ENCODE results near the gene LMBRD2.

LMBRD2 gene

GRCh38 chr5:36078430-36078829 is 73.3 kb downstream of the LMBRD2 start:
- ChIA-PET CTCF (interaction anchor here (0.5 to 1.7 kb wide), 16 partner anchors 8 to 617 kb away, joined by 3 to 13 read pairs (median 4); partner anchors contain the start of genes LMBRD2, RANBP3L and UGT3A2), POLR2A (interaction anchor here (1.0 kb wide), 1 partner anchor 74 kb away, joined by 4 read pairs; the partner anchor contains the start of genes LMBRD2 and SKP2)
- TF ChIP-seq LEF1 (IDR thresholded peaks at IDR 0.05; ENCODE audit: borderline replicate concordance) (no peak), SP1 (IDR thresholded peaks at IDR 0.05) (no peak), SUZ12 (IDR thresholded peaks at IDR 0.05) (no peak), L3MBTL2 (conservative IDR thresholded peaks at IDR 0.05) (no peak), ELF4 (IDR thresholded peaks at IDR 0.05) (no peak), FOXM1 (IDR thresholded peaks at IDR 0.05; ENCODE audit: borderline replicate concordance) (no peak), FOXA1 (IDR thresholded peaks at IDR 0.05) (no peak), TARDBP (IDR thresholded peaks at IDR 0.05) (no peak), ZNF384 (IDR thresholded peaks at IDR 0.05) (no peak), NFRKB (IDR thresholded peaks at IDR 0.05) (no peak), FOXK2 (IDR thresholded peaks at IDR 0.05) (no peak), ARNT (IDR thresholded peaks at IDR 0.05) (no peak), HDGF (IDR thresholded peaks at IDR 0.05; ENCODE audit: borderline replicate concordance) (no peak)
- TF ChIP-seq, protein P1, sequence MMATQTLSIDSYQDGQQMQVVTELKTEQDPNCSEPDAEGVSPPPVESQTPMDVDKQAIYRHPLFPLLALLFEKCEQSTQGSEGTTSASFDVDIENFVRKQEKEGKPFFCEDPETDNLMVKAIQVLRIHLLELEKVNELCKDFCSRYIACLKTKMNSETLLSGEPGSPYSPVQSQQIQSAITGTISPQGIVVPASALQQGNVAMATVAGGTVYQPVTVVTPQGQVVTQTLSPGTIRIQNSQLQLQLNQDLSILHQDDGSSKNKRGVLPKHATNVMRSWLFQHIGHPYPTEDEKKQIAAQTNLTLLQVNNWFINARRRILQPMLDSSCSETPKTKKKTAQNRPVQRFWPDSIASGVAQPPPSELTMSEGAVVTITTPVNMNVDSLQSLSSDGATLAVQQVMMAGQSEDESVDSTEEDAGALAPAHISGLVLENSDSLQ (IDR thresholded peaks at IDR 0.05), result no peak
- no peak for DNase-seq (ENCODE audit: extremely low spot score)

DNA sequence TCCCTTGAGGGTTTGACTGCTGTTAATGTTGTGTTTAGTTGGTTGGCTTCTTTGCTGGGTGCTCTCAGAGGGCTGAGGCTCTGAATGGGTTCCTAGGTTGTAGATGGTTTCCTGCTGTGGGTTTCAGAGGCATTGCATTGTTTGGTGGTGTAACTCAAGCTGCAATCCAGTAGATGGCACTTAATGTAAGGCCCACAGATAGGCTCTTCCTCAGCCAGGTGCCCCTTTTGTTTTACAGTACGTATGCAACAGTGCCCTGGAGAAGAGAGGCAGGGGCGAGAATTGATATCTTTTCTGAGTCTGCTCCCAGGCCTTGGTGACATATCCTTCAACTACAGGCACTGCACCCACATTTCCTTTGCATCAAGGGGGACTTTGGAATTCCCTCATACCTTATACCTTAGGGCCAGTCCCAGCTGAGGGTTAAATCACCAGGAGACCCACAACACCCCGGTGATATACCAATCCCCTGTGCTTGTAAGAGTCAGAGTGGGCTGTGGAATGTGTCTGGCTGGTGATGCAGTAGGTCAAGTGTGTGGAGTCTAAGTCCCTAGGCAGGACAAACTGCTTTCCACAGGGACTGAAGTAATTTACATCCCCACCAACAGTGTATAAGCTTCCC is 78.0 kb downstream of the LMBRD2 start:
- TF ChIP-seq FOXA1 (IDR thresholded peaks at IDR 0.05), result no peak
- CTCF ChIA-PET, result interaction anchor here (1.2 kb wide), 1 partner anchor 232 kb away, joined by 3 read pairs; no protein-coding TSS in a partner anchor
- peak; percentile 17 for DNase-seq (ENCODE audit: extremely low spot score)
- POLR2A ChIA-PET, result no interaction called here

GRCh38 chr5:36070687-36071571 is 80.8 kb downstream of the LMBRD2 start:
- POLR2A ChIA-PET, result interaction anchor here (1.7 kb wide), 1 partner anchor 80 kb away, joined by 3 read pairs; the partner anchor contains the start of gene LMBRD2
- TF ChIP-seq L3MBTL2 (conservative IDR thresholded peaks at IDR 0.05), result no peak
- TF ChIP-seq BHLHE40 (IDR thresholded peaks at IDR 0.05; ENCODE audit: borderline replicate concordance), result no peak
- TF ChIP-seq TARDBP (IDR thresholded peaks at IDR 0.05), result no peak
- TF ChIP-seq FOXM1 (IDR thresholded peaks at IDR 0.05; ENCODE audit: borderline replicate concordance), result no peak
- TF ChIP-seq, protein P1 (IDR thresholded peaks at IDR 0.05), result no peak
- no peak for TF ChIP-seq SUZ12 (IDR thresholded peaks at IDR 0.05)
- TF ChIP-seq FOXK2 (IDR thresholded peaks at IDR 0.05), result no peak
- TF ChIP-seq ELF4 (IDR thresholded peaks at IDR 0.05), result no peak
- no peak for TF ChIP-seq CTBP1 (IDR thresholded peaks at IDR 0.05; ENCODE audit: borderline replicate concordance)
- TF ChIP-seq LEF1 (IDR thresholded peaks at IDR 0.05; ENCODE audit: borderline replicate concordance), result no peak
- TF ChIP-seq FOXA1 (IDR thresholded peaks at IDR 0.05), result no peak
- TF ChIP-seq ARNT (IDR thresholded peaks at IDR 0.05), result no peak
- no peak for TF ChIP-seq NFRKB (IDR thresholded peaks at IDR 0.05)
- no peak for DNase-seq (ENCODE audit: extremely low spot score)
- CTCF ChIA-PET, result interaction anchor here (0.6 to 1.1 kb wide), 2 partner anchors 8 to 197 kb away, joined by 3 to 4 read pairs; no protein-coding TSS in a partner anchor

- ChIA-PET POLR2A (interaction anchor here (0.6 kb wide), 1 partner anchor 141 kb away, joined by 3 read pairs; no protein-coding TSS in a partner anchor), CTCF (interaction anchor here (1.0 kb wide), 1 partner anchor 10 kb away, joined by 4 read pairs; no protein-coding TSS in a partner anchor)
- DNase-seq (ENCODE audit: extremely low spot score), result no peak
- TF ChIP-seq TARDBP (IDR thresholded peaks at IDR 0.05), result no peak
Measured at GRCh38 chr5:36068751-36069281, 82.9 kb downstream of the LMBRD2 start.

DNA sequence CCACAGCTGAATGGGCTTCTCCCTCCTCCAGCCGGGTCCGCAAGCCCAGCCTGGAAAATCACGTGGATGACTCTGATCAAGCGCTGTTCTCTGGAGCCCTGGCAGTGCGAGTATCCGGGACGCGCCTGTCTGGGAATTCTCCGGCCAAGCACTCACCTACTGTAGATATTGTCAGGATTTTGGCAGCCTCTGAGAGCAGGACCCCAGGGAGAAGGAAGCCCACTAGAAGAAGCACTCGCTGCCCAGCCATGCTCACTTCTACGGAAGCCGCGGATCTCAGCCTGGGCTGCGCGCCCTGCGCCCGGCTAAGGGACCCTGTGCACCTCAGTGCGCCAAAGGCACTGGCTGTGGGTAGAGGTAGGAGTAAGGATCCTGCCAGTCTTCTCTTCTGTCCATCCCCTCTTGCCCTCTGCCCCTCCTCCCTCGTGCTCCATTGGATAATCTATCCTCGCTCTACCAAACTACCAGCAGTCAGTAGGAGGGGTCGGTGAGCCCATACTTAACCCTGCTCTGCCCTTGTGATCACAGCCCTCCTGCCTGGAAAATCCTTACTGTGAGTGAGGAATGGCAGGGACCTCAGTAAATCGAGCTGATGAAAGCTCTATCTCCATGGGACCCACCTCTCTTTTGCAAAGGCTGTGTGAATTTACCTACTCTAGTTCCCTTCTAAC is 85.0 kb downstream of the LMBRD2 start, which contains the start of gene UGT3A2:
Gene UGT3A2 (minus strand): TSS at position 343 of the 671 bp plus-strand sequence. CDS start 93 bp downstream, at position 250.
- no peak for TF ChIP-seq BHLHE40 (IDR thresholded peaks at IDR 0.05; ENCODE audit: borderline replicate concordance)
- TF ChIP-seq L3MBTL2 (conservative IDR thresholded peaks at IDR 0.05), result peak; percentile 40; the same call in 1 of the 2 replicates
- POLR2A ChIA-PET, result interaction anchor here (1.0 kb wide), 1 partner anchor 85 kb away, joined by 3 read pairs; the partner anchor contains the start of genes LMBRD2 and SKP2
- peak; percentile 34 for DNase-seq (ENCODE audit: extremely low spot score)
- CTCF ChIA-PET, result interaction anchor here (3.0 kb wide), 1 partner anchor 13 kb away, joined by 13 read pairs; no protein-coding TSS in a partner anchor

GRCh38 chr5:36066001-36066539 is 85.6 kb downstream of the LMBRD2 start:
- TF ChIP-seq HDGF (IDR thresholded peaks at IDR 0.05; ENCODE audit: borderline replicate concordance) (no peak), FOXA1 (IDR thresholded peaks at IDR 0.05) (no peak), FOXM1 (IDR thresholded peaks at IDR 0.05; ENCODE audit: borderline replicate concordance) (no peak), L3MBTL2 (conservative IDR thresholded peaks at IDR 0.05) (no peak), SUZ12 (IDR thresholded peaks at IDR 0.05) (no peak), ZNF384 (IDR thresholded peaks at IDR 0.05) (no peak), NFRKB (IDR thresholded peaks at IDR 0.05) (no peak)
- TF ChIP-seq, protein P1 (IDR thresholded peaks at IDR 0.05), result no peak
- ChIA-PET POLR2A (no interaction called here), CTCF (interaction anchor here (0.6 to 3.0 kb wide), 2 partner anchors 13 to 412 kb away, joined by 4 to 13 read pairs; no protein-coding TSS in a partner anchor)
- no peak for DNase-seq (ENCODE audit: extremely low spot score)
